Esophagus muscularis mucosa (tissue), 3 donors: Measurements from ENCODE around the gene SP2.

Experiments
- CTCF ChIP-seq, 3 experiments: fragments of 200-600 bp in 2 of 3; fragments of 450-650 bp in 1 of 3; sonication (generic) in 2 of 3; IDR thresholded peaks; one replicate each; pipeline ENCODE4 v1.5.1; 2017 to 2019; ENCODE audit warnings: antibody characterized with exemption in 3 of 3, mild to moderate bottlenecking in 2 of 3, moderate library complexity in 1 of 3
- EP300 ChIP-seq: sonication (generic); formaldehyde crosslinking; IDR thresholded peaks from one replicate; pipeline ENCODE4 v1.6.1; 2017; ENCODE audit warnings: antibody characterized with exemption

GRCh38 chr17:47913050-47913449 lies 17.0 kb downstream of the SP2 start:
- TF ChIP-seq EP300 (no peak), CTCF (IDR thresholded peaks at IDR 0.05) (no peak)
